ENCODE results near the gene GAB2. TPM values are rescaled to one million over a fixed set of nuclear protein-coding genes. Genes with fewer than 3 reads are reported as not detected.

Gene GAB2
- total RNA-seq, 1 experiment from 2014 or later = 4.2 TPM

DNA sequence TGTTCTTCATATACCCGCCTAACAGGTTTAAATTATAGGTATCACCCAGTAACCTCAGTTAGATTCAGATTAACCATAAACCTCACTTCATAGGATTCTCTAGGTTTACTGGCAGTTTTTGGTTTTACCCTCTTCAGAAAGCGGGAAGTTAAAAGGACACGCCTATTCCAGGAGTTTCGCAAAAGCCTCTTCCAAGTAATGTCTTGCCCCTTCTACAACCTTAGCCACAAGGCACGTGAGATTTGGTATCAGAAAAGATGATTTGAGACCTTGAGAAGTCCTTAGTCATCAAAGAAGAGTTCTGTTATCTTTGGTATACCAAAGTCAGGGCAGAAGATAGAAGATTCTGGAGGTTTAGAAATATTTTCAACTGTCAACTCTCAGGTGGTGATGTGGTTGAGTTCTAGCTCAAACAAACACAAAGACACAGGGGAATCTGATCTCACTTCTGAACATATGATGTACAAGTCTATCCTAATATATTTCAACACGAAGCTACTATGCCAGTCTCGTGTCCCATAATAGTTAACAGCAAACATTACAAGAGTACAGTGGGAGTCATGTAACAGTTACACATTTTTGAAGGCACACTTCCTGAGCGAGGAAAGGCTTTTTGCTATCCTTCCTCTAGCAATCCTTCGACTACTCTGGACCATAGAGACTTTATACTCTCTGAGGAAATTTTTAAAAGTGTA lies 125.4 kb downstream of the GAB2 start:
- DNase-seq (ENCODE audit: unreplicated experiment) = peak; percentile 8
- no TSS peak for BruUV-seq (replicated peaks)
- H3K27me3 Mint-ChIP-seq (ENCODE audit: insufficient read depth, unreplicated experiment) = no peaks in the 10 kb centered on the region
- H3K9me3 Mint-ChIP-seq (ENCODE audit: unreplicated experiment) = no peaks in the 10 kb centered on the region
- ChIA-PET POLR2A (interaction anchor here (0.8 to 0.9 kb wide), 2 partner anchors 29 to 41 kb away, joined by 3 to 4 read pairs; no protein-coding TSS in a partner anchor), CTCF (interaction anchor here (0.5 kb wide), 1 partner anchor 1245 kb away, joined by 3 read pairs; no protein-coding TSS in a partner anchor)
- peaks cover 6% of the 10 kb centered on the region for H3K36me3 Mint-ChIP-seq (ENCODE audit: insufficient read depth, unreplicated experiment)
- TF ChIP-seq, protein P1, sequence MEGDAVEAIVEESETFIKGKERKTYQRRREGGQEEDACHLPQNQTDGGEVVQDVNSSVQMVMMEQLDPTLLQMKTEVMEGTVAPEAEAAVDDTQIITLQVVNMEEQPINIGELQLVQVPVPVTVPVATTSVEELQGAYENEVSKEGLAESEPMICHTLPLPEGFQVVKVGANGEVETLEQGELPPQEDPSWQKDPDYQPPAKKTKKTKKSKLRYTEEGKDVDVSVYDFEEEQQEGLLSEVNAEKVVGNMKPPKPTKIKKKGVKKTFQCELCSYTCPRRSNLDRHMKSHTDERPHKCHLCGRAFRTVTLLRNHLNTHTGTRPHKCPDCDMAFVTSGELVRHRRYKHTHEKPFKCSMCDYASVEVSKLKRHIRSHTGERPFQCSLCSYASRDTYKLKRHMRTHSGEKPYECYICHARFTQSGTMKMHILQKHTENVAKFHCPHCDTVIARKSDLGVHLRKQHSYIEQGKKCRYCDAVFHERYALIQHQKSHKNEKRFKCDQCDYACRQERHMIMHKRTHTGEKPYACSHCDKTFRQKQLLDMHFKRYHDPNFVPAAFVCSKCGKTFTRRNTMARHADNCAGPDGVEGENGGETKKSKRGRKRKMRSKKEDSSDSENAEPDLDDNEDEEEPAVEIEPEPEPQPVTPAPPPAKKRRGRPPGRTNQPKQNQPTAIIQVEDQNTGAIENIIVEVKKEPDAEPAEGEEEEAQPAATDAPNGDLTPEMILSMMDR (IDR thresholded peaks at IDR 0.05; ENCODE audit: unreplicated experiment) = no peak
- no peak overlapping the region for H3K4me3 Mint-ChIP-seq (ENCODE audit: unreplicated experiment)
- peaks cover 31% of the 10 kb centered on the region for H3K4me1 Mint-ChIP-seq (ENCODE audit: insufficient read depth, unreplicated experiment)
- no peak overlapping the region for H3K27ac Mint-ChIP-seq (ENCODE audit: low read depth, unreplicated experiment)
- intact Hi-C loops (cut with micrococcal nuclease) = no loop called here

DNA sequence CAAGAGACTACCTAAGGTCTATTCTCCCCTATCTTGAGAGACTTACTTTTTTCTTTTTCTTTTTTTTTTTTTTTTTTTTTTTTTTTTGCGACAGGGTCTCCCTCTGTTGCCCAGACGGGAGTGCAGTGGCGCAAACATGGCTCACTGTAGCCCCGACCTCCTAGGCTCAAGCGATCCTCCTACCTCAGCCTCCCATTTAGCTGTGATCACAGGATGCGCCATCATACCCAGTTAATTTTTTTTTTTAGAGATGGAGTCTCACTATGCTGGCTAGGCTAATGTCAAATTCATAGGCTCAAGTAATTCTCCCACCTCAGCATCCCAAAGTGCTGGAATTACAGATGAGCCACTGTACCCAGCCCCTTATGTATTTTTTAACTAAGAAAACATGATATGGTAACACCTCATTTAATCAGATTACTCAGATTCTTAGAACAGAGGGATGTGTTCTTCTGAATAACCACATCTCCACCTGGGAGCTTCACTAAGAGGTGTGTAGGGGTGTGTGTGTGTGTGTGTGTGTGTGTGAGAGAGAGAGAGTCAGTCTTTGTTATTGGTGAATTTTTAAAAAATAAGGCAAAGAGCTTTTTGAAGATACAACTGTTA lies 126.0 kb downstream of the GAB2 start:
- DNase-seq (ENCODE audit: unreplicated experiment) = no peak
- no TSS peak for BruUV-seq (replicated peaks)
- intact Hi-C loops (cut with micrococcal nuclease) = no loop called here
- H3K4me1 Mint-ChIP-seq (ENCODE audit: insufficient read depth, unreplicated experiment) = peaks cover 31% of the 10 kb centered on the region
- no peaks in the 10 kb centered on the region for H3K27me3 Mint-ChIP-seq (ENCODE audit: insufficient read depth, unreplicated experiment)
- H3K27ac Mint-ChIP-seq (ENCODE audit: low read depth, unreplicated experiment) = no peak overlapping the region
- no peak overlapping the region for H3K4me3 Mint-ChIP-seq (ENCODE audit: unreplicated experiment)
- H3K9me3 Mint-ChIP-seq (ENCODE audit: unreplicated experiment) = no peaks in the 10 kb centered on the region
- ChIA-PET POLR2A (no interaction called here), CTCF (interaction anchor here (0.5 to 0.6 kb wide), 2 partner anchors 9 to 1244 kb away, joined by 3 to 5 read pairs; no protein-coding TSS in a partner anchor)
- TF ChIP-seq, protein P1 (IDR thresholded peaks at IDR 0.05; ENCODE audit: unreplicated experiment) = no peak
- peaks cover 6% of the 10 kb centered on the region for H3K36me3 Mint-ChIP-seq (ENCODE audit: insufficient read depth, unreplicated experiment)

DNA sequence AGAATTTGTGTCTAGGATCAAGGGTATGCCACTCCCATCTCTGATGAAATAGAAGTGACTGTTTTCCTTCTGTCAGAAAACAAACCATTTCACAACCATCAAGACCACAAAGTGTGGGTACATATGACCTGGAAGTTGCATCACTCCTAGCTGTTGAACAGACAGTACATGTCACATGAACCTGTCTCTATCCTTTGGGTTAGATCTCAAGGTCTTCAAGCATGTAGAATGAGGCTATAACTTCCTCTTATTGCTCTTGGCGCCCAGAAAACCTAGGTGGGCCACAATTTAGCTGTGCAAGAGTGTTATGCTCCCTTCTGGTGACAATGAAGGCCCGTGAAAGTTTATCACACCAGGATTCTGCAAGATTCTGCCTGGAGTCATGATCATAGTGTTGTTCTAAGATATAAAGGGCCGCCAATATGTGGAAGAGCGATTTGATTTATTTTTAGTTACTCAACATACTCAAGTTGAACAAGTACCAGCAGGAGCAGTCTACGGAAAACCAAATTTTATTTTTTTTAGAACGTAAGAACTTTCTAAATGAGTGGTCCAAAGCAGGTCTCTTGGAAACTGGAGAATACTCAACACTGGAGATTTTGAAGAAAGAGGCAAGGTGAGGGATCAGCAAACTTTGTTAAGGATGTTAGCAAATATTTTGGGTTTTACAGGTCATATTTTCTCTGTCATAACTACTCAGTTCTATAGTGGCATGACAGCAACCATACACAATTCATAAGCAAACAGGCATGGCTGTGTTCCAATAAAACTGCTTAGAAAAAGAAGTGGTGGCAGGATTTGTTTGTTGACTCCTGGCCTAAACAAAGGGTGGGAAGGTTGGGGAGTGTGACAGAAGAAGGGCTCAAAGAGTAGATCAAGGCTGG lies 127.1 kb downstream of the GAB2 start:
- H3K9me3 Mint-ChIP-seq (ENCODE audit: unreplicated experiment) = no peaks in the 10 kb centered on the region
- CTCF ChIA-PET = interaction anchor here (0.6 to 0.7 kb wide), 3 partner anchors 10 to 130 kb away, joined by 3 to 5 read pairs (median 3); no protein-coding TSS in a partner anchor
- no peaks in the 10 kb centered on the region for H3K27me3 Mint-ChIP-seq (ENCODE audit: insufficient read depth, unreplicated experiment)
- POLR2A ChIA-PET = interaction anchor here (1.0 kb wide), 1 partner anchor 57 kb away, joined by 3 read pairs; no protein-coding TSS in a partner anchor
- TF ChIP-seq, protein P1 (IDR thresholded peaks at IDR 0.05; ENCODE audit: unreplicated experiment) = no peak
- peak overlapping the region; percentile 95 for H3K27ac Mint-ChIP-seq (ENCODE audit: low read depth, unreplicated experiment)
- peak overlapping the region; percentile 46 for H3K4me3 Mint-ChIP-seq (ENCODE audit: unreplicated experiment)
- DNase-seq (ENCODE audit: unreplicated experiment) = peak; percentile 96
- intact Hi-C loops (cut with micrococcal nuclease) = no loop called here
- TSS peak; percentile 99 for BruUV-seq (replicated peaks)
- H3K4me1 Mint-ChIP-seq (ENCODE audit: insufficient read depth, unreplicated experiment) = peaks cover 30% of the 10 kb centered on the region
- H3K36me3 Mint-ChIP-seq (ENCODE audit: insufficient read depth, unreplicated experiment) = peaks cover 6% of the 10 kb centered on the region
